HCT116 (cell line): Measurements from ENCODE around the gene FCSK. TPM values are rescaled to one million over a fixed set of nuclear protein-coding genes. Genes with fewer than 3 reads are reported as not detected.
"Not testable (repeated sequence)": the region's sequence is repeated elsewhere in the genome, so short reads cannot be mapped to it uniquely, and the experiment has no call there.

Source experiments
- ATAC-seq: fragments of 200-7000 bp; cut with Tn5 transposase; 2 replicates; pipeline ENCODE4 v1.9.1; 2020; ENCODE audit warnings: mild to moderate bottlenecking, moderate library complexity
- BruUV-seq: library from RNA; stranded (reverse); fragments of 400-500 nt; replicated peaks from 2 replicates; lab custom pipeline; 2021; lab: Mats Ljungman, UMichigan
- CTCF ChIA-PET: fragments of 300-600 bp; sonication (Branson Sonifier 250); formaldehyde crosslinking; loops from one replicate; lab custom pipeline; 2021; ENCODE audit warnings: antibody characterized with exemption; lab: Charles Lee
- POLR2A ChIA-PET: fragments of 300-600, 350-600 bp; sonication (Branson Sonifier 250); formaldehyde crosslinking; loops from one replicate; lab custom pipeline; 2021; ENCODE audit warnings: antibody characterized with exemption; lab: Charles Lee
- RAD21 ChIA-PET, 2 experiments: fragments of 300-600 bp; sonication (Branson Sonifier 250); formaldehyde crosslinking; loops; one replicate each; lab custom pipeline; 2023; ENCODE audit warnings: low total read pairs in 2 of 2; ENCODE audit not compliant: uncharacterized antibody in 2 of 2, unreplicated experiment in 2 of 2, low non-redundant PET in 1 of 2; lab: Charles Lee
- DNase-seq: peaks from one replicate; pipeline ENCODE4 v3.0.0-alpha.2; 2010; ENCODE audit warnings: low read depth, low spot score
- H2AFZ ChIP-seq: fragments of 200-600 bp; shearing (Covaris generic), sonication (generic); 2 replicates; pipeline ENCODE4 v1.6.1; 2017; ENCODE audit warnings: low read depth, mixed run types, mixed read lengths, antibody characterized with exemption, low read length; ENCODE audit not compliant: poor library complexity, severe bottlenecking
- H3K27ac ChIP-seq: 2 replicates; pipeline ENCODE4 v1.5.1; 2012; ENCODE audit warnings: low read depth, low read length
- H3K27me3 ChIP-seq: fragments of 200-600 bp; sonication (generic); 2 replicates; pipeline ENCODE4 v1.6.1; 2016; ENCODE audit warnings: mixed run types, low read length, mixed read lengths; ENCODE audit not compliant: insufficient read depth
- H3K36me3 ChIP-seq, 2 experiments: fragments of 200-500 bp in 1 of 2; fragments of 200-600 bp in 1 of 2; sonication (Bioruptor generic) in 1 of 2; sonication (generic) in 1 of 2; 2 replicates each; pipeline versions ENCODE4 v1.5.1 to v1.6.1; 2014 to 2016; ENCODE audit warnings: low read length in 2 of 2, inconsistent platforms in 1 of 2, mixed read lengths in 1 of 2, mixed run types in 1 of 2; ENCODE audit not compliant: insufficient read depth in 2 of 2, control insufficient read depth in 1 of 2
- H3K4me1 ChIP-seq, 2 experiments: fragments of 200-600 bp in 1 of 2; sonication (generic) in 1 of 2; 2 replicates each; pipeline versions ENCODE4 v1.5.1 to v1.6.1; 2012 to 2017; ENCODE audit warnings: low read length in 2 of 2, inconsistent platforms in 1 of 2, mild to moderate bottlenecking in 1 of 2, mixed read lengths in 1 of 2, mixed run types in 1 of 2, moderate library complexity in 1 of 2; ENCODE audit not compliant: insufficient read depth in 2 of 2, control insufficient read depth in 1 of 2
- H3K4me2 ChIP-seq: fragments of 200-600 bp; sonication (generic); 2 replicates; pipeline ENCODE4 v1.6.1; 2017; ENCODE audit warnings: mixed run types, low read length, mixed read lengths
- H3K4me3 ChIP-seq, 2 experiments: fragments of 200-600 bp in 1 of 2; sonication (generic) in 1 of 2; replicated peaks in 1 of 2; 2 replicates each; pipeline ENCODE4 v1.5.1; 2011 to 2016; ENCODE audit warnings: low read length in 2 of 2, control low read depth in 1 of 2, low read depth in 1 of 2, mild to moderate bottlenecking in 1 of 2, mixed read lengths in 1 of 2, mixed run types in 1 of 2
- H3K79me2 ChIP-seq: fragments of 200-600 bp; sonication (generic); 2 replicates; pipeline ENCODE4 v1.6.1; 2017; ENCODE audit warnings: mild to moderate bottlenecking, mixed run types, low read length, moderate library complexity, mixed read lengths; ENCODE audit not compliant: insufficient read depth
- H3K9ac ChIP-seq: fragments of 200-600 bp; sonication (generic); 2 replicates; pipeline ENCODE4 v1.6.1; 2016; ENCODE audit warnings: low read length, mixed read lengths
- H3K9me2 ChIP-seq: fragments of 200-600 bp; sonication (generic), shearing (Covaris generic); 2 replicates; pipeline ENCODE4 v1.6.1; 2017; ENCODE audit warnings: mixed run types, mild to moderate bottlenecking, moderate library complexity; ENCODE audit not compliant: insufficient read depth
- H3K9me3 ChIP-seq, 2 experiments: fragments of 200-500 bp in 1 of 2; fragments of 200-600 bp in 1 of 2; sonication (Bioruptor generic) in 1 of 2; sonication (generic) in 1 of 2; 2 replicates each; pipeline ENCODE4 v1.6.1; 2014 to 2017; ENCODE audit warnings: low read length in 2 of 2, mixed read lengths in 2 of 2, inconsistent platforms in 1 of 2, low read depth in 1 of 2, mild to moderate bottlenecking in 1 of 2, mixed run types in 1 of 2, moderate library complexity in 1 of 2; ENCODE audit not compliant: control insufficient read depth in 1 of 2, insufficient read depth in 1 of 2
- H4K20me1 ChIP-seq: fragments of 200-600 bp; sonication (generic), shearing (Covaris generic); 2 replicates; pipeline ENCODE4 v1.6.1; 2017; ENCODE audit warnings: mixed run types, mild to moderate bottlenecking, moderate library complexity; ENCODE audit not compliant: insufficient read depth
- CBX3 ChIP-seq: IDR thresholded peaks from 2 replicates; pipeline ENCODE4 v1.6.1; 2012; ENCODE audit warnings: low read depth
- EZH2 ChIP-seq: fragments of 200-600 bp; sonication (generic); IDR thresholded peaks from 2 replicates; pipeline ENCODE4 v1.6.1; 2017; ENCODE audit warnings: antibody characterized with exemption, mixed run types
- FOSL1 ChIP-seq: IDR thresholded peaks from 2 replicates; pipeline ENCODE4 v1.6.1; 2012; ENCODE audit warnings: low read depth
- JUND ChIP-seq: IDR thresholded peaks from 2 replicates; pipeline ENCODE4 v1.6.1; 2012
- POLR2AphosphoS5 ChIP-seq: IDR thresholded peaks from 2 replicates; pipeline ENCODE4 v1.6.1; 2011; ENCODE audit warnings: mild to moderate bottlenecking, low read depth, low read length, moderate library complexity
- REST ChIP-seq: IDR thresholded peaks from 2 replicates; pipeline ENCODE4 v1.6.1; 2012; ENCODE audit warnings: low read depth
- YY1 ChIP-seq: IDR thresholded peaks from 2 replicates; pipeline ENCODE4 v1.6.1; 2011; ENCODE audit warnings: low read length, low read depth, moderate library complexity, mild to moderate bottlenecking; ENCODE audit not compliant: insufficient replicate concordance; ENCODE audit errors: extremely low read depth
- ZNF274 ChIP-seq: fragments of 200-500 bp; sonication (Bioruptor generic); IDR thresholded peaks from 2 replicates; pipeline ENCODE4 v1.6.1; 2014; ENCODE audit warnings: mild to moderate bottlenecking, low read depth, low read length, inconsistent platforms
- intact Hi-C: fragments of 100-400 bp; cut with micrococcal nuclease; formaldehyde crosslinking; loops from 2 replicates; pipeline ENCODE4 v1.10.0; 2022
- total RNA-seq: library from RNA; stranded (reverse); gene quantifications from one replicate; pipeline ENCODE4 v1.2.1, GENCODE V29; 2021; ENCODE audit not compliant: unreplicated experiment

FCSK gene
- total RNA-seq, 1 experiment from 2014 or later, result 17.1 TPM

DNA sequence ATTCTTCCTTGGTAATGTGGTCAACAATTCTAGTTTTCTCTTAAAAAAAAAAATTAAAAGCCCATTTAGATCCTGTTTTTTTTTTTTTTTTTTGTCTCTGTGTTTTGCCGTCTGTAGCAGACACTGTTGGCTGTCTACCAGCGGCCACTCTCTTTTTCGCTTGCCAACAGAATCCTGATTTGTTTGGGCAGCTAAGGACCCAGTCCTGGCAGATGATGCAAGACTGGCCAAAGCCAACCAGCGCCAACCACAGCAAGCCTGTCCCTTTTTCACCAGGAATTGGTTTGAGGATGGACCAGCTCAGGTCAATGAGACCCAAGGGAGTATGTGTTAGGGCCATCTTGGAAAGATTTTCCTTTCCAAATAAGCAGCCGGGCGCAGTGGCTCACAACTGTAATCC, 43.7 kb upstream of the FCSK start:
- no TSS peak for BruUV-seq
- ChIA-PET RAD21 (no interaction called here), CTCF (no interaction called here), POLR2A (no interaction called here)
- Histone ChIP-seq H3K79me2 (no peaks in the 10 kb centered on the region), H2AFZ (no peak overlapping the region), H3K36me3 (no peaks in the 10 kb centered on the region; a peak in 1 of 4 replicates), H3K9me3 (no peaks in the 10 kb centered on the region), H3K27ac (no peak overlapping the region), H3K4me3 (no peak overlapping the region), H3K9me2 (no peaks in the 10 kb centered on the region), H3K9ac (no peak overlapping the region), H3K4me2 (no peak overlapping the region), H3K4me1 (no peaks in the 10 kb centered on the region), H3K27me3 (no peaks in the 10 kb centered on the region), H4K20me1 (no peaks in the 10 kb centered on the region)
- TF ChIP-seq EZH2 (no peak), FOSL1 (no peak)
- DNase-seq (no peak), ATAC-seq (no peak)
- intact Hi-C loops, result no loop called here

DNA sequence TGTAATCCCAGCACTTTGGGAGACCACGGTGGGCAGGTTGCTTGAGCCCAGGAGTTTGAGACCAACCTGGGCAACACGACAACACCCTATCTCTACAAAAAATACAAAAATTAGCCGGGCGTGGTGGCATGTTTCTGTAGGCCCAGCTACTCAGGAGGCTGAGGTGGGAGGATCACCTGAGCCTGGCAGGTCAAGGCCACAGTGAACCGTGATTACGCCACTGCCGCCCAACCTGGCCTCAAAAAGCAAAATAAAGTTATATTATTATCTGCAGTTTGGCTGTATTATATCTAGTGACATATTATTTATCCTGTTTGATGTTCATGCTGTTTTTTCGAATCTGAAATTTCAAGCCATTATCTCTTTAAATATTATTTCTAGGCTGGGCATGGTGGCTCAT, 42.0 kb upstream of the FCSK start:
- H3K4me2 ChIP-seq, result no peak overlapping the region
- no peaks in the 10 kb centered on the region for H3K79me2 ChIP-seq
- no peaks in the 10 kb centered on the region for H4K20me1 ChIP-seq
- no peak overlapping the region for H2AFZ ChIP-seq
- no peak overlapping the region for H3K4me3 ChIP-seq
- ATAC-seq (no peak), DNase-seq (no peak)
- BruUV-seq, result no TSS peak
- RAD21 ChIA-PET, result no interaction called here
- intact Hi-C loops, result no loop called here
- TF ChIP-seq JUND (no peak), REST (no peak), ZNF274 (no peak), YY1 (no peak), POLR2AphosphoS5 (no peak), CBX3 (no peak)
- no peak overlapping the region for H3K27ac ChIP-seq
- no peaks in the 10 kb centered on the region for H3K9me3 ChIP-seq
- no peaks in the 10 kb centered on the region; a peak in 1 of 4 replicates for H3K36me3 ChIP-seq
- no peaks in the 10 kb centered on the region for H3K27me3 ChIP-seq
- H3K9ac ChIP-seq, result no peak overlapping the region
- POLR2A ChIA-PET, result interaction anchor here (1.0 to 1.9 kb wide), 3 partner anchors 16 to 32 kb away, joined by 3 to 5 read pairs (median 4); no protein-coding TSS in a partner anchor
- CTCF ChIA-PET, result no interaction called here
- H3K9me2 ChIP-seq, result no peaks in the 10 kb centered on the region
- H3K4me1 ChIP-seq, result no peaks in the 10 kb centered on the region

- H4K20me1 ChIP-seq, H3K36me3 ChIP-seq, H3K4me3 ChIP-seq, ATAC-seq, H3K4me1 ChIP-seq, H2AFZ ChIP-seq, H3K9me2 ChIP-seq, H3K79me2 ChIP-seq, H3K27ac ChIP-seq, CTCF ChIA-PET, H3K9me3 ChIP-seq, H3K27me3 ChIP-seq, H3K4me2 ChIP-seq, DNase-seq, BruUV-seq, intact Hi-C loops, H3K9ac ChIP-seq: not testable (repeated sequence)
- ChIA-PET POLR2A (interaction anchor here (1.2 to 1.9 kb wide), 2 partner anchors 32 to 34 kb away, joined by 4 to 5 read pairs; no protein-coding TSS in a partner anchor), RAD21 (interaction anchor here in 1 of 2 experiments (0.7 kb wide), 1 partner anchor 25 kb away, joined by 3 read pairs; no protein-coding TSS in a partner anchor)
Observed at GRCh38 chr16:70413572-70413971, 40.8 kb upstream of the FCSK start.
